IMR-90 (cell line): ENCODE data around the gene ITPKB.

Source experiments
- NFE2L2 ChIP-seq: fragments of 150-350 bp; IDR thresholded peaks from 2 replicates; pipeline ENCODE4 v1.6.1; 2016; ENCODE audit warnings: low read depth, mild to moderate bottlenecking, low read length
- POLR2A ChIP-seq: IDR thresholded peaks from 2 replicates; pipeline ENCODE4 v1.6.1; 2012; ENCODE audit warnings: mild to moderate bottlenecking, low read depth, low read length
- RAD21 ChIP-seq: IDR thresholded peaks from 2 replicates; pipeline ENCODE4 v1.6.1; 2012; ENCODE audit warnings: low read length, improper control_type of control experiment
- SMC3 ChIP-seq: fragments of 150-350 bp; IDR thresholded peaks from 2 replicates; pipeline ENCODE4 v1.6.1; 2016; ENCODE audit warnings: low read depth, mild to moderate bottlenecking, antibody characterized with exemption, low read length, moderate library complexity
- TF ChIP-seq, protein P1 (sequence below): conservative IDR thresholded peaks from 2 replicates; pipeline ENCODE4 v1.5.1; 2012; ENCODE audit warnings: mild to moderate bottlenecking, low read depth, low read length, improper control_type of control experiment
- TF ChIP-seq, protein P2 (sequence below): fragments of 150-350 bp; IDR thresholded peaks from 2 replicates; pipeline ENCODE4 v1.6.1; 2017; ENCODE audit warnings: mild to moderate bottlenecking, antibody characterized with exemption, low read length, low read depth

- TF ChIP-seq, protein P1, sequence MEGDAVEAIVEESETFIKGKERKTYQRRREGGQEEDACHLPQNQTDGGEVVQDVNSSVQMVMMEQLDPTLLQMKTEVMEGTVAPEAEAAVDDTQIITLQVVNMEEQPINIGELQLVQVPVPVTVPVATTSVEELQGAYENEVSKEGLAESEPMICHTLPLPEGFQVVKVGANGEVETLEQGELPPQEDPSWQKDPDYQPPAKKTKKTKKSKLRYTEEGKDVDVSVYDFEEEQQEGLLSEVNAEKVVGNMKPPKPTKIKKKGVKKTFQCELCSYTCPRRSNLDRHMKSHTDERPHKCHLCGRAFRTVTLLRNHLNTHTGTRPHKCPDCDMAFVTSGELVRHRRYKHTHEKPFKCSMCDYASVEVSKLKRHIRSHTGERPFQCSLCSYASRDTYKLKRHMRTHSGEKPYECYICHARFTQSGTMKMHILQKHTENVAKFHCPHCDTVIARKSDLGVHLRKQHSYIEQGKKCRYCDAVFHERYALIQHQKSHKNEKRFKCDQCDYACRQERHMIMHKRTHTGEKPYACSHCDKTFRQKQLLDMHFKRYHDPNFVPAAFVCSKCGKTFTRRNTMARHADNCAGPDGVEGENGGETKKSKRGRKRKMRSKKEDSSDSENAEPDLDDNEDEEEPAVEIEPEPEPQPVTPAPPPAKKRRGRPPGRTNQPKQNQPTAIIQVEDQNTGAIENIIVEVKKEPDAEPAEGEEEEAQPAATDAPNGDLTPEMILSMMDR = no peak
- TF ChIP-seq SMC3 (no peak), RAD21 (no peak), POLR2A (no peak), NFE2L2 (no peak)
- TF ChIP-seq, protein P2, sequence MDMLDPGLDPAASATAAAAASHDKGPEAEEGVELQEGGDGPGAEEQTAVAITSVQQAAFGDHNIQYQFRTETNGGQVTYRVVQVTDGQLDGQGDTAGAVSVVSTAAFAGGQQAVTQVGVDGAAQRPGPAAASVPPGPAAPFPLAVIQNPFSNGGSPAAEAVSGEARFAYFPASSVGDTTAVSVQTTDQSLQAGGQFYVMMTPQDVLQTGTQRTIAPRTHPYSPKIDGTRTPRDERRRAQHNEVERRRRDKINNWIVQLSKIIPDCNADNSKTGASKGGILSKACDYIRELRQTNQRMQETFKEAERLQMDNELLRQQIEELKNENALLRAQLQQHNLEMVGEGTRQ = no peak
Measured at GRCh38 chr1:226640321-226641136, 98.6 kb downstream of the ITPKB start.
